DOHH2 (cell line): ENCODE results near the gene HES2.

ENCODE experiments used
- EZH2phosphoT487 ChIP-seq: fragments of 200-600 bp; sonication (generic); IDR thresholded peaks from 2 replicates; pipeline ENCODE4 v1.6.1; 2017; ENCODE audit warnings: borderline replicate concordance, mild to moderate bottlenecking, antibody characterized with exemption, low read length, moderate library complexity, mixed read lengths
- TF ChIP-seq, protein P1 (sequence below): fragments of 200-600 bp; sonication (generic); IDR thresholded peaks from one replicate; pipeline ENCODE4 v1.5.1; 2014; ENCODE audit warnings: antibody characterized with exemption, mild to moderate bottlenecking, low read depth, low read length; ENCODE audit not compliant: poor library complexity, severe bottlenecking

GRCh38 chr1:6414881-6415626 is 4.7 kb downstream of the HES2 start:
- TF ChIP-seq, protein P1, sequence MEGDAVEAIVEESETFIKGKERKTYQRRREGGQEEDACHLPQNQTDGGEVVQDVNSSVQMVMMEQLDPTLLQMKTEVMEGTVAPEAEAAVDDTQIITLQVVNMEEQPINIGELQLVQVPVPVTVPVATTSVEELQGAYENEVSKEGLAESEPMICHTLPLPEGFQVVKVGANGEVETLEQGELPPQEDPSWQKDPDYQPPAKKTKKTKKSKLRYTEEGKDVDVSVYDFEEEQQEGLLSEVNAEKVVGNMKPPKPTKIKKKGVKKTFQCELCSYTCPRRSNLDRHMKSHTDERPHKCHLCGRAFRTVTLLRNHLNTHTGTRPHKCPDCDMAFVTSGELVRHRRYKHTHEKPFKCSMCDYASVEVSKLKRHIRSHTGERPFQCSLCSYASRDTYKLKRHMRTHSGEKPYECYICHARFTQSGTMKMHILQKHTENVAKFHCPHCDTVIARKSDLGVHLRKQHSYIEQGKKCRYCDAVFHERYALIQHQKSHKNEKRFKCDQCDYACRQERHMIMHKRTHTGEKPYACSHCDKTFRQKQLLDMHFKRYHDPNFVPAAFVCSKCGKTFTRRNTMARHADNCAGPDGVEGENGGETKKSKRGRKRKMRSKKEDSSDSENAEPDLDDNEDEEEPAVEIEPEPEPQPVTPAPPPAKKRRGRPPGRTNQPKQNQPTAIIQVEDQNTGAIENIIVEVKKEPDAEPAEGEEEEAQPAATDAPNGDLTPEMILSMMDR = no peak
- no peak for TF ChIP-seq EZH2phosphoT487
